IMR-90 (cell line): Measurements from ENCODE around the gene DHRS3. TPM values are rescaled to one million over a fixed set of nuclear protein-coding genes. Genes with fewer than 3 reads are reported as not detected.

Experiments used
- ATAC-seq: fragments of 200-7000 bp; cut with Tn5 transposase; 2 replicates; pipeline ENCODE4 v1.9.1; 2020; ENCODE audit warnings: low read depth, mild to moderate bottlenecking, moderate library complexity
- BruUV-seq: library from RNA; stranded (reverse); fragments of 400-500 nt; replicated peaks from 2 replicates; lab custom pipeline; 2021; lab: Mats Ljungman, UMichigan
- CTCF ChIA-PET: fragments of 300-600 bp; formaldehyde crosslinking; extraction: SDS; loops from one replicate; lab custom pipeline; 2021; ENCODE audit warnings: antibody characterized with exemption; lab: Yijun Ruan, JAX
- POLR2A ChIA-PET: fragments of 300-600 bp; sonication (Branson Sonifier 250); formaldehyde crosslinking; loops from one replicate; lab custom pipeline; 2022; ENCODE audit warnings: antibody characterized with exemption; ENCODE audit not compliant: unreplicated experiment; lab: Charles Lee
- DNase-seq: peaks from one replicate; pipeline ENCODE4 v3.0.0; 2013
- H2AFZ ChIP-seq: replicated peaks from 2 replicates; pipeline ENCODE3; 2013; ENCODE audit warnings: low read length, mild to moderate bottlenecking; ENCODE audit not compliant: poor library complexity
- H2AK5ac ChIP-seq: 2 replicates; pipeline ENCODE4 v1.6.1; 2013; ENCODE audit warnings: low read depth, low read length, inconsistent platforms
- H2AK9ac ChIP-seq: replicated peaks from 2 replicates; pipeline ENCODE3; 2013; ENCODE audit warnings: mild to moderate bottlenecking, low read depth, low read length, moderate library complexity; ENCODE audit not compliant: poor library complexity
- H2BK120ac ChIP-seq: 2 replicates; pipeline ENCODE4 v1.6.1; 2013; ENCODE audit warnings: low read depth, low read length, inconsistent platforms
- H2BK15ac ChIP-seq: 3 replicates; pipeline ENCODE4 v1.6.1; 2013; ENCODE audit warnings: low read depth, low read length, inconsistent platforms
- H2BK20ac ChIP-seq: 2 replicates; pipeline ENCODE4 v1.6.1; 2013; ENCODE audit warnings: low read depth, mild to moderate bottlenecking, inconsistent platforms, low read length, moderate library complexity
- H2BK5ac ChIP-seq: 2 replicates; pipeline ENCODE4 v1.6.1; 2013; ENCODE audit warnings: mild to moderate bottlenecking, low read depth, low read length, inconsistent platforms; ENCODE audit not compliant: poor library complexity, severe bottlenecking
- H3K14ac ChIP-seq: replicated peaks from 2 replicates; pipeline ENCODE4 v1.6.1; 2013; ENCODE audit warnings: low read depth, low read length, inconsistent platforms
- H3K18ac ChIP-seq: 2 replicates; pipeline ENCODE4 v1.6.1; 2013; ENCODE audit warnings: low read depth, low read length, control low read depth
- H3K23ac ChIP-seq: 2 replicates; pipeline ENCODE4 v1.6.1; 2013; ENCODE audit warnings: low read depth, low read length, inconsistent platforms
- H3K27ac ChIP-seq: 2 replicates; pipeline ENCODE4 v1.5.1; 2013; ENCODE audit warnings: mild to moderate bottlenecking, control low read depth, low read length; ENCODE audit not compliant: insufficient read depth
- H3K27me3 ChIP-seq: 2 replicates; pipeline ENCODE4 v1.6.1; 2013; ENCODE audit warnings: low read length; ENCODE audit not compliant: control insufficient read depth, insufficient read depth
- H3K36me3 ChIP-seq: 2 replicates; pipeline ENCODE4 v1.6.1; 2013; ENCODE audit warnings: low read length, mixed read lengths; ENCODE audit not compliant: control insufficient read depth, insufficient read depth
- H3K4ac ChIP-seq: 2 replicates; pipeline ENCODE4 v1.6.1; 2013; ENCODE audit warnings: low read depth, low read length, inconsistent platforms
- H3K4me1 ChIP-seq: 2 replicates; pipeline ENCODE4 v1.6.1; 2013; ENCODE audit warnings: low read length, mixed read lengths; ENCODE audit not compliant: control insufficient read depth, insufficient read depth
- H3K4me2 ChIP-seq: 2 replicates; pipeline ENCODE4 v1.6.1; 2013; ENCODE audit warnings: low read depth, mild to moderate bottlenecking, control low read depth, low read length, moderate library complexity
- H3K4me3 ChIP-seq: 2 replicates; pipeline ENCODE4 v1.5.1; 2013; ENCODE audit warnings: low read depth, mild to moderate bottlenecking, control low read depth, low read length, moderate library complexity; ENCODE audit not compliant: insufficient read depth
- H3K56ac ChIP-seq: 2 replicates; pipeline ENCODE4 v1.6.1; 2013; ENCODE audit warnings: low read length, inconsistent platforms; ENCODE audit not compliant: insufficient read depth; ENCODE audit errors: extremely low read depth
- H3K79me1 ChIP-seq, 2 experiments: 2 replicates each; pipeline ENCODE4 v1.6.1; 2013; ENCODE audit warnings: low read length in 2 of 2, inconsistent platforms in 1 of 2, low read depth in 1 of 2
- H3K9ac ChIP-seq: 2 replicates; pipeline ENCODE4 v1.6.1; 2013; ENCODE audit warnings: low read depth, low read length, control low read depth
- H3K9me1 ChIP-seq: 2 replicates; pipeline ENCODE4 v1.6.1; 2013; ENCODE audit warnings: low read length, inconsistent platforms; ENCODE audit not compliant: insufficient read depth
- H3K9me3 ChIP-seq: 2 replicates; pipeline ENCODE4 v1.6.1; 2013; ENCODE audit warnings: low read length; ENCODE audit not compliant: control insufficient read depth, insufficient read depth
- H4K20me1 ChIP-seq: 2 replicates; pipeline ENCODE4 v1.6.1; 2013; ENCODE audit warnings: low read length, inconsistent platforms; ENCODE audit not compliant: insufficient read depth
- H4K5ac ChIP-seq: 2 replicates; pipeline ENCODE4 v1.6.1; 2013; ENCODE audit warnings: mild to moderate bottlenecking, low read depth, low read length, control low read depth
- H4K8ac ChIP-seq, 2 experiments: 2 replicates each; pipeline ENCODE4 v1.6.1; 2013; ENCODE audit warnings: low read depth in 2 of 2, low read length in 2 of 2, control low read depth in 1 of 2, inconsistent platforms in 1 of 2
- H4K91ac ChIP-seq: 2 replicates; pipeline ENCODE4 v1.6.1; 2013; ENCODE audit warnings: low read depth, low read length, inconsistent platforms; ENCODE audit not compliant: insufficient read depth
- BHLHE40 ChIP-seq: fragments of 150-350 bp; IDR thresholded peaks from 2 replicates; pipeline ENCODE4 v1.6.1; 2016; ENCODE audit warnings: mild to moderate bottlenecking, low read depth, low read length
- CHD1 ChIP-seq: IDR thresholded peaks from 2 replicates; pipeline ENCODE4 v1.6.1; 2012; ENCODE audit warnings: low read depth, low read length, improper control_type of control experiment
- CTCF ChIP-seq: conservative IDR thresholded peaks from 2 replicates; pipeline ENCODE4 v1.5.1; 2012; ENCODE audit warnings: mild to moderate bottlenecking, low read depth, low read length, improper control_type of control experiment
- ELK1 ChIP-seq: fragments of 150-350 bp; IDR thresholded peaks from 2 replicates; pipeline ENCODE4 v1.6.1; 2016; ENCODE audit warnings: low read depth, mild to moderate bottlenecking, low read length, moderate library complexity, borderline replicate concordance
- FOS ChIP-seq: fragments of 150-350 bp; IDR thresholded peaks from 2 replicates; pipeline ENCODE4 v1.6.1; 2016; ENCODE audit warnings: low read depth, low read length
- MAFK ChIP-seq: IDR thresholded peaks from 2 replicates; pipeline ENCODE4 v1.6.1; 2012; ENCODE audit warnings: low read depth, low read length, improper control_type of control experiment
- MAZ ChIP-seq: IDR thresholded peaks from 2 replicates; pipeline ENCODE4 v1.6.1; 2012; ENCODE audit warnings: low read depth, mild to moderate bottlenecking, low read length, improper control_type of control experiment, moderate library complexity, borderline replicate concordance
- MXI1 ChIP-seq: IDR thresholded peaks from 2 replicates; pipeline ENCODE4 v1.6.1; 2012; ENCODE audit warnings: low read depth, mild to moderate bottlenecking, low read length, moderate library complexity, borderline replicate concordance
- NFE2L2 ChIP-seq: fragments of 150-350 bp; IDR thresholded peaks from 2 replicates; pipeline ENCODE4 v1.6.1; 2016; ENCODE audit warnings: low read depth, mild to moderate bottlenecking, low read length
- POLR2A ChIP-seq: IDR thresholded peaks from 2 replicates; pipeline ENCODE4 v1.6.1; 2012; ENCODE audit warnings: mild to moderate bottlenecking, low read depth, low read length
- RAD21 ChIP-seq: IDR thresholded peaks from 2 replicates; pipeline ENCODE4 v1.6.1; 2012; ENCODE audit warnings: low read length, improper control_type of control experiment
- RCOR1 ChIP-seq: IDR thresholded peaks from 2 replicates; pipeline ENCODE4 v1.6.1; 2012; ENCODE audit warnings: mild to moderate bottlenecking, low read length, improper control_type of control experiment; ENCODE audit not compliant: insufficient replicate concordance
- RFX5 ChIP-seq: IDR thresholded peaks from 2 replicates; pipeline ENCODE4 v1.8.0; 2012; ENCODE audit warnings: low read depth, mild to moderate bottlenecking, low read length, moderate library complexity
- SMC3 ChIP-seq: fragments of 150-350 bp; IDR thresholded peaks from 2 replicates; pipeline ENCODE4 v1.6.1; 2016; ENCODE audit warnings: low read depth, mild to moderate bottlenecking, antibody characterized with exemption, low read length, moderate library complexity
- USF2 ChIP-seq: fragments of 150-350 bp; IDR thresholded peaks from 2 replicates; pipeline ENCODE4 v1.6.1; 2017; ENCODE audit warnings: mild to moderate bottlenecking, antibody characterized with exemption, low read length, low read depth
- WGBS, 2 experiments: methylation state at CpG; one replicate each; pipeline versions ENCODE4 v1.1.5 to v1.1.7; 2013; ENCODE audit warnings: missing lambda C conversion rate in 2 of 2; ENCODE audit not compliant: insufficient read length in 1 of 2; ENCODE audit errors: extremely low coverage in 2 of 2; 5-methylcytosine and 5-hydroxymethylcytosine counted together
- dilution Hi-C: fragments of 300-500 bp; cut with HindIII; formaldehyde crosslinking; loops from one replicate; pipeline ENCODE4 v1.14.3; 2018; ENCODE audit warnings: low sequenced_read_pairs; ENCODE audit not compliant: unreplicated experiment
- in situ Hi-C: fragments of 300-500 bp; cut with MboI; formaldehyde crosslinking; loops from 3 replicates; pipeline ENCODE4 v1.14.3; 2019; ENCODE audit warnings: low sequenced_read_pairs, inconsistent platforms, mixed read lengths
- intact Hi-C: fragments of 100-400 bp; cut with micrococcal nuclease; formaldehyde crosslinking; loops from 2 replicates; pipeline ENCODE4 v1.10.0; 2022
- polyA plus RNA-seq, 3 experiments: library from polyadenylated mRNA; depleted of rRNA; stranded (reverse); fragments of >200 nt; gene quantifications; 2 replicates each; pipeline ENCODE4 v1.2.3, GENCODE V29; 2012; ENCODE audit warnings: low replicate concordance in 1 of 3
- total RNA-seq: library from RNA; depleted of rRNA; stranded (reverse); fragments of >200 nt; gene quantifications from 2 replicates; pipeline ENCODE4 v1.2.3, GENCODE V29; 2012

The DHRS3 gene
- total and polyA plus RNA-seq, 2 of the 4 experiments (the other 2 are of a cell fraction) = 11.2 to 14.5 TPM

- Histone ChIP-seq H3K27me3 (no peaks in the 10 kb centered on the region), H2BK15ac (no peak overlapping the region), H4K20me1 (no peaks in the 10 kb centered on the region), H3K23ac (no peak overlapping the region), H4K8ac (no peak overlapping the region), H3K4ac (no peak overlapping the region), H3K4me2 (no peak overlapping the region), H3K4me1 (peaks cover 13% of the 10 kb centered on the region), H3K9me3 (peaks cover 21% of the 10 kb centered on the region), H4K5ac (no peak overlapping the region), H2BK20ac (no peak overlapping the region), H2BK5ac (no peak overlapping the region), H3K27ac (no peak overlapping the region), H3K9ac (no peak overlapping the region), H3K36me3 (peaks cover 2% of the 10 kb centered on the region; the same call in 1 of the 2 replicates), H2AFZ (no peak overlapping the region), H4K91ac (no peak overlapping the region), H3K18ac (no peak overlapping the region), H3K56ac (no peak overlapping the region), H3K9me1 (no peaks in the 10 kb centered on the region; the same call in 1 of the 2 replicates), H2AK5ac (no peak overlapping the region), H2BK120ac (no peak overlapping the region), H3K14ac (no peak overlapping the region), H2AK9ac (no peak overlapping the region), H3K4me3 (no peak overlapping the region), H3K79me1 (no peaks in the 10 kb centered on the region)
- TF ChIP-seq FOS = no peak
- TF ChIP-seq RCOR1 = no peak
- no peak for TF ChIP-seq MAZ
- TF ChIP-seq POLR2A = no peak
- TF ChIP-seq NFE2L2 = no peak
- no peak for TF ChIP-seq SMC3
- TF ChIP-seq ELK1 = no peak
- no peak for TF ChIP-seq MAFK
- TF ChIP-seq RFX5 = no peak
- no peak for TF ChIP-seq RAD21
- TF ChIP-seq USF2 = no peak
- TF ChIP-seq CHD1 = no peak
- TF ChIP-seq MXI1 = no peak
- no peak for TF ChIP-seq BHLHE40
- no peak for TF ChIP-seq CTCF
- ATAC-seq (no peak), DNase-seq (no peak)
- BruUV-seq = no TSS peak
- 83% methylated on average over 3 of the region's 7 CpGs; no CpG with 5 or more reads in 1 of the 2 experiments for WGBS, 2 experiments
- in situ Hi-C loops (no loop called here), intact Hi-C loops (no loop called here), dilution Hi-C loops (no loop called here)
- POLR2A ChIA-PET = no interaction called here
- CTCF ChIA-PET = no interaction called here
Observed at GRCh38 chr1:12561121-12561520, 56.9 kb downstream of the DHRS3 start.
